Lower leg skin (tissue), 4 donors: ENCODE results near the gene NKAIN2. TPM values are rescaled to one million over a fixed set of nuclear protein-coding genes. Genes with fewer than 3 reads are reported as not detected.

Source experiments
- DNase-seq, 2 donors: peaks; one replicate each; pipeline ENCODE4 v3.0.0-alpha.2; 2019; ENCODE audit warnings: low spot score in 2 of 2
- H3K4me3 ChIP-seq: fragments of 200-600 bp; sonication (generic); 2 replicates; pipeline ENCODE4 v1.5.1; 2017; ENCODE audit warnings: mild to moderate bottlenecking, low read depth; ENCODE audit not compliant: poor library complexity, severe bottlenecking
- CTCF ChIP-seq, 3 donors: fragments of 450-650 bp; IDR thresholded peaks; one replicate each; pipeline ENCODE4 v1.5.1; 2016; ENCODE audit warnings: antibody characterized with exemption in 3 of 3, mild to moderate bottlenecking in 3 of 3, moderate library complexity in 2 of 3
- POLR2A ChIP-seq, 2 donors: fragments of 450-650 bp; IDR thresholded peaks; one replicate each; pipeline ENCODE4 v1.6.1; 2016 to 2017; ENCODE audit warnings: antibody characterized with exemption in 2 of 2, mild to moderate bottlenecking in 1 of 2, moderate library complexity in 1 of 2
- WGBS, 2 donors: methylation state at CpG; one replicate each; pipeline ENCODE4 v1.1.5; 2018; 5-methylcytosine and 5-hydroxymethylcytosine counted together
- intact Hi-C: fragments of 100-400 bp; cut with DNase I; formaldehyde crosslinking; loops from one replicate; pipeline ENCODE4 v1.15.0; 2023; ENCODE audit warnings: low total_unique reads
- total RNA-seq, 4 donors: library from RNA; depleted of rRNA; stranded (reverse); fragments of >200 nt; gene quantifications; one replicate each; pipeline ENCODE4 v1.1.0, GENCODE V29; 2016

NKAIN2 gene
- total RNA-seq, 4 donors from 2014 or later = 0.37 TPM; not detected in 3

- DNase-seq = no peak
- TF ChIP-seq CTCF (IDR thresholded peaks at IDR 0.05) = no peak
- no peak for TF ChIP-seq POLR2A (IDR thresholded peaks at IDR 0.05)
- no peak overlapping the region for H3K4me3 ChIP-seq
- intact Hi-C loops = no loop called here
Observed at GRCh38 chr6:124607119-124607627, 803.5 kb downstream of the NKAIN2 start.

- TF ChIP-seq CTCF (IDR thresholded peaks at IDR 0.05) (no peak), POLR2A (IDR thresholded peaks at IDR 0.05) (no peak)
- intact Hi-C loops = no loop called here
- no peak for DNase-seq
- H3K4me3 ChIP-seq = no peak overlapping the region
- 64 to 69% methylated on average over 2 of the region's 2 CpGs for WGBS, 2 donors
Observed at GRCh38 chr6:124613031-124613430, 809.4 kb downstream of the NKAIN2 start.

- intact Hi-C loops = no loop called here
- WGBS, 2 donors = 80 to 81% methylated on average over 5 of the region's 5 CpGs
- TF ChIP-seq POLR2A (IDR thresholded peaks at IDR 0.05) (no peak), CTCF (IDR thresholded peaks at IDR 0.05) (no peak)
- no peak overlapping the region for H3K4me3 ChIP-seq
- no peak for DNase-seq
Observed at GRCh38 chr6:124622351-124622750, 818.7 kb downstream of the NKAIN2 start.

GRCh38 chr6:124633655-124634054 is 830.0 kb downstream of the NKAIN2 start:
- DNase-seq = no peak
- intact Hi-C loops = no loop called here
- no peak overlapping the region for H3K4me3 ChIP-seq
- WGBS, 2 donors = 88 to 98% methylated on average over 3 of the region's 3 CpGs
- TF ChIP-seq CTCF (IDR thresholded peaks at IDR 0.05) (no peak), POLR2A (IDR thresholded peaks at IDR 0.05) (no peak)

GRCh38 chr6:124640432-124640831 is 836.8 kb downstream of the NKAIN2 start:
- H3K4me3 ChIP-seq = no peak overlapping the region
- no peak for DNase-seq
- intact Hi-C loops = no loop called here
- TF ChIP-seq POLR2A (IDR thresholded peaks at IDR 0.05) = no peak
- no peak for TF ChIP-seq CTCF (IDR thresholded peaks at IDR 0.05)
- 91 to 92% methylated on average over 4 of the region's 4 CpGs for WGBS, 2 donors

- TF ChIP-seq CTCF (IDR thresholded peaks at IDR 0.05) (no peak), POLR2A (IDR thresholded peaks at IDR 0.05) (no peak)
- no peak for DNase-seq
- WGBS, 2 donors = 74 to 77% methylated on average over 1 of the region's 1 CpG
- no peak overlapping the region for H3K4me3 ChIP-seq
- intact Hi-C loops = no loop called here
Observed at GRCh38 chr6:124655866-124656265, 852.2 kb downstream of the NKAIN2 start.
